Neural cell (in vitro differentiated cells): ENCODE results near the gene IRF8. TPM values are rescaled to one million over a fixed set of nuclear protein-coding genes. Genes with fewer than 3 reads are reported as not detected.

Experiments used
- H2AFZ ChIP-seq: fragments of 200-600, 300-800 bp; sonication (generic), shearing (Covaris generic); 2 replicates; pipeline ENCODE4 v1.6.0; 2014; ENCODE audit warnings: low read depth, mild to moderate bottlenecking, antibody characterized with exemption, low read length, moderate library complexity
- H3F3A ChIP-seq: fragments of 200-600 bp; shearing (Covaris generic); 2 replicates; pipeline ENCODE4 v1.6.1; 2016; ENCODE audit warnings: mild to moderate bottlenecking, moderate library complexity, mixed read lengths, antibody characterized with exemption, low read length; ENCODE audit not compliant: insufficient read depth, poor library complexity, severe bottlenecking
- H3K27ac ChIP-seq: fragments of 200-600, 300-800 bp; sonication (generic), shearing (Covaris generic); 2 replicates; pipeline ENCODE4 v1.5.1; 2014; ENCODE audit warnings: mild to moderate bottlenecking, low read length, moderate library complexity
- H3K27me3 ChIP-seq: fragments of 300-800, 200-600 bp; sonication (generic), shearing (Covaris generic); 2 replicates; pipeline ENCODE4 v1.6.0; 2014; ENCODE audit warnings: mild to moderate bottlenecking, low read depth, low read length, moderate library complexity; ENCODE audit not compliant: insufficient read depth
- H3K36me3 ChIP-seq: fragments of 300-800, 200-600 bp; sonication (generic), shearing (Covaris generic); 2 replicates; pipeline ENCODE4 v1.5.1; 2014; ENCODE audit warnings: mild to moderate bottlenecking, antibody characterized with exemption, low read length, moderate library complexity; ENCODE audit not compliant: insufficient read depth
- H3K4me2 ChIP-seq: fragments of 300-800, 200-600 bp; sonication (generic), shearing (Covaris generic); 2 replicates; pipeline ENCODE4 v1.6.0; 2014; ENCODE audit warnings: mild to moderate bottlenecking, low read length
- H3K4me3 ChIP-seq: fragments of 300-800, 200-600 bp; sonication (generic), shearing (Covaris generic); 2 replicates; pipeline ENCODE4 v1.5.1; 2014; ENCODE audit warnings: mild to moderate bottlenecking, low read length, moderate library complexity
- H3K79me2 ChIP-seq: fragments of 200-600 bp; shearing (Covaris generic); replicated peaks from 2 replicates; pipeline ENCODE4 v1.6.0; 2014; ENCODE audit warnings: mild to moderate bottlenecking, low read length, moderate library complexity; ENCODE audit not compliant: insufficient read depth
- H3K9ac ChIP-seq: fragments of 300-800, 200-600 bp; sonication (generic), shearing (Covaris generic); 2 replicates; pipeline ENCODE4 v1.6.1; 2016; ENCODE audit warnings: mild to moderate bottlenecking, low read length, mixed read lengths
- H3K9me2 ChIP-seq: fragments of 200-600 bp; shearing (Covaris generic); 2 replicates; pipeline ENCODE4 v1.6.1; 2016; ENCODE audit warnings: mild to moderate bottlenecking, low read length, mixed read lengths; ENCODE audit not compliant: insufficient read depth
- H3K9me3 ChIP-seq: fragments of 200-600, 300-800 bp; sonication (generic), shearing (Covaris generic); 2 replicates; pipeline ENCODE4 v1.6.1; 2016; ENCODE audit warnings: mild to moderate bottlenecking, mixed run types, low read length, moderate library complexity, mixed read lengths
- H4K20me1 ChIP-seq: fragments of 200-600 bp; shearing (Covaris generic); 2 replicates; pipeline ENCODE4 v1.6.1; 2016; ENCODE audit warnings: mild to moderate bottlenecking, mixed run types; ENCODE audit not compliant: insufficient read depth
- CTCF ChIP-seq: fragments of 450-650 bp; IDR thresholded peaks from 2 replicates; pipeline ENCODE4 v1.5.1; 2014; ENCODE audit warnings: antibody characterized with exemption, mild to moderate bottlenecking, moderate library complexity; ENCODE audit not compliant: poor library complexity, severe bottlenecking
- EP300 ChIP-seq: fragments of 450-650 bp; conservative IDR thresholded peaks from 2 replicates; pipeline ENCODE4 v1.6.1; 2014; ENCODE audit warnings: antibody characterized with exemption, mild to moderate bottlenecking, moderate library complexity; ENCODE audit not compliant: poor library complexity, severe bottlenecking
- EZH2 ChIP-seq: fragments of 200-600, 300-800 bp; shearing (Covaris generic), sonication (generic); IDR thresholded peaks from 2 replicates; pipeline ENCODE4 v1.6.1; 2014; ENCODE audit warnings: antibody characterized with exemption, low read length, borderline replicate concordance, mild to moderate bottlenecking; ENCODE audit not compliant: insufficient read depth, poor library complexity, severe bottlenecking
- MXI1 ChIP-seq: fragments of 450-650 bp; conservative IDR thresholded peaks from 2 replicates; pipeline ENCODE4 v1.6.1; 2014; ENCODE audit warnings: antibody characterized with exemption, mild to moderate bottlenecking; ENCODE audit not compliant: poor library complexity, severe bottlenecking
- POLR2AphosphoS5 ChIP-seq: IDR thresholded peaks from 2 replicates; pipeline ENCODE4 v1.6.1; 2012
- RAD21 ChIP-seq: fragments of 450-650 bp; conservative IDR thresholded peaks from 2 replicates; pipeline ENCODE4 v1.6.1; 2014; ENCODE audit warnings: antibody characterized with exemption, mild to moderate bottlenecking, moderate library complexity
- REST ChIP-seq: IDR thresholded peaks from 2 replicates; pipeline ENCODE4 v1.6.1; 2012; ENCODE audit warnings: borderline replicate concordance
- SMC3 ChIP-seq: fragments of 450-650 bp; conservative IDR thresholded peaks from 2 replicates; pipeline ENCODE4 v1.6.1; 2014; ENCODE audit warnings: antibody characterized with exemption, mild to moderate bottlenecking, moderate library complexity; ENCODE audit not compliant: poor library complexity
- TAF1 ChIP-seq: IDR thresholded peaks from 2 replicates; pipeline ENCODE4 v1.6.1; 2012; ENCODE audit warnings: low read depth
- polyA plus RNA-seq: library from polyadenylated mRNA; depleted of rRNA; stranded (reverse); fragments of >200 nt; gene quantifications from 2 replicates; pipeline ENCODE4 v1.2.3, GENCODE V29; 2014

Gene IRF8
- polyA plus RNA-seq, 1 donor from 2014 or later: not detected

- no peaks in the 10 kb centered on the region for H4K20me1 ChIP-seq
- no peaks in the 10 kb centered on the region for H3K9me2 ChIP-seq
- no peak overlapping the region for H3K27ac ChIP-seq
- H3K9ac ChIP-seq: no peak overlapping the region
- no peaks in the 10 kb centered on the region for H3K9me3 ChIP-seq
- no peak overlapping the region for H2AFZ ChIP-seq
- no peak overlapping the region for H3K4me2 ChIP-seq
- TF ChIP-seq EP300 (no peak), EZH2 (no peak), SMC3 (no peak), RAD21 (no peak), CTCF (no peak), POLR2AphosphoS5 (no peak)
- H3K4me3 ChIP-seq: no peak overlapping the region
- no peaks in the 10 kb centered on the region for H3K79me2 ChIP-seq
- H3K36me3 ChIP-seq: no peaks in the 10 kb centered on the region
- H3K27me3 ChIP-seq: no peaks in the 10 kb centered on the region
- H3F3A ChIP-seq: no peaks in the 10 kb centered on the region
Measured at GRCh38 chr16:85884808-85885463, 14.0 kb upstream of the IRF8 start.

GRCh38 chr16:85885537-85885936 is 13.4 kb upstream of the IRF8 start:
- TF ChIP-seq POLR2AphosphoS5: no peak
- TF ChIP-seq SMC3: no peak
- no peak for TF ChIP-seq RAD21
- no peak for TF ChIP-seq CTCF
- no peak for TF ChIP-seq TAF1
- no peak for TF ChIP-seq MXI1
- TF ChIP-seq EP300: no peak
- TF ChIP-seq EZH2: no peak
- TF ChIP-seq REST: no peak

More at GRCh38 chr16:85885537-85885936, 13.4 kb upstream of the IRF8 start:
- Histone ChIP-seq H3K4me3 (no peak overlapping the region), H3K27ac (no peak overlapping the region), H3K4me2 (no peak overlapping the region), H4K20me1 (no peaks in the 10 kb centered on the region), H3K9me3 (no peaks in the 10 kb centered on the region), H2AFZ (no peak overlapping the region), H3K36me3 (no peaks in the 10 kb centered on the region), H3K9ac (no peak overlapping the region), H3K79me2 (no peaks in the 10 kb centered on the region), H3K27me3 (no peaks in the 10 kb centered on the region), H3K9me2 (no peaks in the 10 kb centered on the region), H3F3A (no peaks in the 10 kb centered on the region)
